ENCODE measurements around the gene MIB2.

DNA sequence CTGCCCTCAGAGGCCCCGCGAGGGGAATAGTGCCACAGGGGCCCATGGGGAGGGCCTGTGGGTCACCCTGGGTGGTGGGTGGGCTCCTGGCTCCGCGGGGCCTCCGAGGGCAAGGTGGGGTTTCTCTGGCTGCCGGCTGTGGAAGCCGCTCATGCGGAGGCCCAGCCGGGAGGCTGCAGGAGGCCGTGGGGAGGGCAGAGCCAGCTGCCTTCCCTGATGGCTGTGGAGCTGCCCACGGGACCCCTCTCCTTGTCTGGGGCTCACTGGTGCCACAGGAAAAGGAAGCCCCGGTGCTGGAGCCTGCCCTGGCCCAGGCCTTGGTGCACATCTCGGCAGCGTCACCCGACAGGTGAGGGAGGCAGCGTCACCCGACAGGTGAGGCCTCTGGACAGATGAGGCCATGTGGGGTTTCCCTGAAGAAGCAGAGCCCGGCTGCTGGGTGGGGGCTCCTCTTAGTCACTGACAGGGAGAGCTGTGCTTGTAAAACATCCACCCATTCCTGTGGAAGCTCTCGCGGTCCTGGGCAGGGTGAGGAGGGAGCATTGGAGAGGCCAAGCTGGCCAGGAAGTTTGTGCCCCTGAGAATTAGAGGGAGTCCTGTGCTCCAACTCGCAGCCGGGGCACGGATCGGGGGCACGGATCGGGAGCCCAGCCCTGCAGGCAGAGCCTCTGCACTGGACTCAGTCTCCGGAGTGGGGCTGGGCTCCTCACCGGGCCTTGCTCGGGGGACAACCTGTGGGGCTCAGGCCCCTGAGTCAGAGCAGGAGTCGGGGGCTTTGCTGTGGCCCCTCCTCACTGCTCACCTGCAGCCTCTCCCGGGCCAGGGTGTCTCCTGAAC lies 6.1 kb downstream of the MIB2 start:
- TF ChIP-seq TAF1 (IDR thresholded peaks at IDR 0.05; ENCODE audit: borderline replicate concordance, low read depth, low read length) (no peak), EP300 (IDR thresholded peaks at IDR 0.05; ENCODE audit: borderline replicate concordance in 1 of 2, low read depth in 1 of 2, low read length in 1 of 2) (no peak), IRF3 (IDR thresholded peaks at IDR 0.05; ENCODE audit: low read depth, low read length) (no peak), MAX (IDR thresholded peaks at IDR 0.05; ENCODE audit: low read depth) (no peak), SMC3 (IDR thresholded peaks at IDR 0.05; ENCODE audit: low read depth, low read length) (no peak), EZH2phosphoT487 (IDR thresholded peaks at IDR 0.05; ENCODE audit: borderline replicate concordance, low read depth) (no peak), CTCF (IDR thresholded peaks at IDR 0.05) (no peak), RCOR1 (IDR thresholded peaks at IDR 0.05; ENCODE audit: low read length) (no peak)
- TF ChIP-seq, protein P1, sequence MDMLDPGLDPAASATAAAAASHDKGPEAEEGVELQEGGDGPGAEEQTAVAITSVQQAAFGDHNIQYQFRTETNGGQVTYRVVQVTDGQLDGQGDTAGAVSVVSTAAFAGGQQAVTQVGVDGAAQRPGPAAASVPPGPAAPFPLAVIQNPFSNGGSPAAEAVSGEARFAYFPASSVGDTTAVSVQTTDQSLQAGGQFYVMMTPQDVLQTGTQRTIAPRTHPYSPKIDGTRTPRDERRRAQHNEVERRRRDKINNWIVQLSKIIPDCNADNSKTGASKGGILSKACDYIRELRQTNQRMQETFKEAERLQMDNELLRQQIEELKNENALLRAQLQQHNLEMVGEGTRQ (IDR thresholded peaks at IDR 0.05; ENCODE audit: borderline replicate concordance, low read depth, low read length) = no peak

Measured in SK-N-SH (cell line).